GM21717 (cell line): ENCODE measurements around the gene RTL10.
"Not testable (repeated sequence)": the region's sequence is repeated elsewhere in the genome, so short reads cannot be mapped to it uniquely, and the experiment has no call there.

Source experiments
- ATAC-seq: cut with Tn5 transposase; IDR thresholded peaks from one replicate; pipeline ENCODE4 v1.9.1; 2021; ENCODE audit warnings: mild to moderate bottlenecking, moderate library complexity; ENCODE audit not compliant: unreplicated experiment

Gene RTL10

DNA sequence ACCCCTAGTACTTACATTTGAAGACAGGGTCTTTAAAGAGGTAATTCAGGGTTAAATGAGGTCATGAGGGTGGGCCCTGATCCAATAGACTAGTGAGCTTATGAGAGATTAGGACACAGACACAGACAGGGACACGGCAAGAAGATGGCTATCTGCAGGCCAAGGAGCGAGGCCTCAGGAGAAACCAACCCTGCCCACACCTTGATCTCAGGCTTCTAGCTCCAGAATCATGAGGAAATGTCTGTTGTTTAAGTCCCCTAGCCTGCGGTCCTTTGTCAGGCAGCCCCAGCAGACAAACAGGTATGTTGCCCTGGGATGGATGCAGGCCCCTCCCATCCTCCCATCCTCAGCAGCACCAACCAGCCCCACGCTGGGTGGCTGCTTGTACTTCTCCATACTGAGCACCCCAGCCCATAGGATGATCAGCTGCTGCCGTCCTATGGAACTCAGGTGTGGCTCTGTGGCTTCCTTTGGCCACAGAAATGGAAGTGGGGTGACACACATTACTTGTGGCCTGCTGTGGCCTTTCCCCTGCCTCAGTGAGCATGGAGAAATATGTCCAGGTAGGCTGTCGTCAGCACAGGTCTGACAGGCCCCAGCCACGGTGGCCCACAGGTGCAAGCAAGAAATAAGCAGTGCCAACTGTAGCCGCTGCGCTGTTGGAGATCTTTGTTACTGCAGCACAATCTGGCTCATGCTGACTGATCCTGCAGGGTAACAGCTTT, 7.9 kb downstream of the RTL10 start:
- no peak for ATAC-seq

GRCh38 chr22:19845054-19845722, 9.5 kb downstream of the RTL10 start:
- ATAC-seq = no peak

DNA sequence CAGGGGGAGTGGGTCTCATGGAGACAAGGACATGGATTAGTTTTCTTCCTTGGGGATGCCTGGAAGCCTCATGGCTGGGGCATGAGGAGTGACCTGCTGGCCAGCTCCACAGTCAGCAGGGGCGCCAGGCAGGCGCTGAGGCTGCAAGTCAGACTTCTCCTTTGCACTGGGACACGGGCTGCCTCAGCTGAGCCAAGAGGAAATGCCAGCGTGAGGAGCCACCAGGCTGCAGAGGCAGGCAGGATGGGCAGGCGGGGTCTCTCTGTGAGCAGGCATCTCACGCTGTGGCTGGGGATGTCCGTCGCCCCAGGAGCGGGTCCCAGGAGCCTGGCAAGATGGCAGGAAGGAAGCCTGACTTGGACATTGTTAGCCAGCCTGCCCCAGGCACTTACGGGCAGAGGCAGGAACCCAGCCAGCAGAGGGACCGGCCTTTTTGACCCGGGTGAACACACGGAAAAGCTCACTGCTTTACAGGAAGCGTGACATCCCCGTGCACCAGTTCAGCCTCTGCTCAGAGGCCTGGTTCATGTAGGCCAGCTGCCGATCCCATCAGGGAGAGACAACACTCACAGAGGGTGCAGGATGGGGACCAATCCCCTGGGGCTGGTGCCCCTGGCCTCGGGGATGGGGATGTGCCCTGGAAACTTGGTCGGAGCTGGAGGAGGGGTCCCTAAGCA, 10.2 kb downstream of the RTL10 start:
- no peak for ATAC-seq

GRCh38 chr22:19843857-19844376, 10.8 kb downstream of the RTL10 start:
- no peak for ATAC-seq

DNA sequence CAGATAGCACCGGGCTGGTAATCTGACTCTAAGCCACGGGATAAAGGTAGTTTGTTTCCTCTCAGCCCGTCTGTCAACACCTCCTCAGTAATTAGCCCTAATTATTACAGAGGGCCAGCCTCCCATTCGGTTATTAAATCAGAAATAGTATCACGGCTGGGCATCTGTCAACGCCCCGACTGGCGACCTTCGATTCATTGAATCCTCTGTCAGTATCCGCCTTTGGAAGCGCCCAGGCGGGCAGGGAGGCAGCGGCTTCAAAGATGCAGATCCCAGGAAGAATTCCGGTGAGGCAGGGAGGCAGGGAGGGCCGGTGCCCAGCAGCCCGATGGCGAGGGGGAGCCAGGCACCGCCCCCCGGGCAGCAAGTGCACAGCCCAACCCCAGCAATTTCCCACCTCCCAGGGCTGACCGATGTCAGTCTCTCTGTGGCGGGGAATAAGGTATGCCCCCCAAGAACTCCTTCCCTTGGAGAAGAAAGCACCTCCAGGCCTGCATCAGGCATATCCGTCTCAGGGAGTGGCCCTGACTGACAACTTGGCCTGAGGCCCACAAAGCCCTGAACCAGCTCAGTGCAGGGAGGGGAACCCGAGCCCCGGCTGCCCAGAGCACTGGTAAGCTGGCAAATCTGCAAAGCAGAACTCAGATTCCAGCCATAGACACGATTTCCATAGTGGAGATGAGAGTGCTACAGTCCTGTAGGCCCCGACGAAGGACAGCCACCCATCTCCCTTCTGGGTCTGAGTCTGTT, 11.4 kb downstream of the RTL10 start:
- ATAC-seq = no peak

DNA sequence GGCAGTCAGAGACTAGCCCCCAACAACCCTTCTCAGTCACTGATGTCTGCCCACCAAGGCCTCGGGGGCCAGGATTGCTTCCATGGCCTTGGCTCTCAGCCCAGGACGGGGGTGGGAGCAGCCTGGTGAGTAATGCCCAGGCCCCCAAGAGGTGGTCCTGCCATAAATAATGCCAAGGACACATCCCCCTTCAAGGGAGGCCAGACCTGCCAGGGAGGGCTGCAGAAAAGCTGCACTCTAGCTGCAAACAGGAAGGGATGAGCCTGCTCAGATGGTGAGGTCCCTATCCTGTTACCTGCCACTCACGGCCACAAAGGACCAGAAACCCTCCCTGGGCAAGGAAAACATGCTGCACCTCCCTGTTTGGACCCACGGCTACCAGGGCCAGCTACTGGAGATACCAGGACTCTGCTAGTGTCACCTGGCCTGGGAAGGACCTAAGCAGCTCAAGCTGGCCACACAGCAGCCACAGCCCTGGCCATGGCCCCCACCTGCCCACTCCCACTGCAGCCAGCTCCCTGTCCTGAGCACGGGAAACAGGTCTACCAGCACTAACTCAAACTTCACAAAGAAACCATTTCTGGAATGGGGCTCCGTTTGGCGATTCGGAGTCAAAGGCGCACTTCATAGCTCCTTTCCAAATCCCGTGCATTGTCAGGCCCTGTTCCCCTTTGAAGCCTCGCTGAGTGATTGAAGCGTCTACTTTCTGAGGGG, 12.1 kb downstream of the RTL10 start:
- ATAC-seq = no peak

DNA sequence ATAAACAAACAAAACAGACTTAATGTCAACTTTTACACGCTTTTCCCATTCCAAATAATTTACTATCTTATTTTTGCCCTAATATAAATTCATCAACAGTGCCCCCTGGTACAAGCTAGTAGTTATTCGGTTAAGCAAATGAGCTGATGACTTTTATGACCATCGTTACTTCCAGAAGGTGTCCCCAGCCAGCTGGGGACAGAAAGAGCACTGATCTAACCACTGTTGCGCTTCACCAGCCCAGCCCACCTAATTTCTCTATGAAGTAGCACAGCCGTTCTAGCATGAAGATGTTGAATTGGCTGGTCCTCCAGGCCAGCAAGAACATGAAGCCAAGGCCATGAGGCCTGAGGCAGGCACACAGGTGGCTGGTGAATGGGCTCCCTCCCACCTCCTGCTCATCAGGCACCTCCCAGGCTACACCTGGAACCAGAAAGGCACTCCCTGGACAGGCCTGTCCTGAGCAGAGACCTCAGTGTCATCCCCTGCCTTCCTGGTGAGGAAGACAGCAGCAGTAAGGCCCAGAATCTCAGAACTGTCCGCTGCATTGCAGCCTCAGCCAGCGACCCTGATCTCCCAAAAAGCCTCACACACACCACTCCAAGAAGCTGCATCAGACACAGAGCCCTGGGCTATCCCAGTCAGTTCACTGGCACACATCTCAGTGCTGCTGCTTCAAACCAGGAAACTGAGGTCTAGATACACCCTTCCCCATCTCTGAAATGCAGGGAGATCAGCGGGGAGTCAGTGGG, 12.9 kb downstream of the RTL10 start:
- no peak for ATAC-seq

DNA sequence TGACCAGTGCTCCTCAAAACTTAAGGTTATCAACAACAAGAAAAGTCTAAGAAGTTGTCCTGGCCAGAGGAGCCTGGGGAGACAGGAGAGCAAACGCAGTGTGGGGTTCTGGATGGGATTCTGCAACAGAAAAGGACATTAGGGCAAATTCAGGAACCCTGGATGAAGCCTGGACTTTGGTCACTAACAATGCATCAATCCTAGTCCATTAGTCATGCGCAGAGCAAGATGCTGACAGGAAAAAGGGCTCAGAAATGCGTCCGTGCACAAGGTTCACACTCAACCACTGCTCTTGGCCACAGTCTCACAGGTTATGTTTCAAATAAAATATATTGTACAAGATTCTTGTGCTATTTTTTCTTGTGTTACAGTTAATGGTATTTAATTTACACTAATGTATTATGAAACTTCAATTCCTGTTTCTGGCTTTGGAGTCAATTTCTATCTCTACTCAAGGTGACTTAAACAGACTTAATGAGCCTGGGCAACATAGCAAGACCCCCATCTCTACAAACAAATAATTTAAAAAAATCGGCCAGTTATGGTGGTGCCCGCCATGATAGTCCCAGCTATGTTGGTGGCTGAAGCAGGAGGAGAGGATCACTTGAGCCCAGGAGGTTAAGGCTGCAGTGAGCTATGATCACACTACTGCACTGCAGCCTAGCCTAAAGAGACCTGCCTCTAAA, 13.6 kb downstream of the RTL10 start:
- no peak for ATAC-seq

DNA sequence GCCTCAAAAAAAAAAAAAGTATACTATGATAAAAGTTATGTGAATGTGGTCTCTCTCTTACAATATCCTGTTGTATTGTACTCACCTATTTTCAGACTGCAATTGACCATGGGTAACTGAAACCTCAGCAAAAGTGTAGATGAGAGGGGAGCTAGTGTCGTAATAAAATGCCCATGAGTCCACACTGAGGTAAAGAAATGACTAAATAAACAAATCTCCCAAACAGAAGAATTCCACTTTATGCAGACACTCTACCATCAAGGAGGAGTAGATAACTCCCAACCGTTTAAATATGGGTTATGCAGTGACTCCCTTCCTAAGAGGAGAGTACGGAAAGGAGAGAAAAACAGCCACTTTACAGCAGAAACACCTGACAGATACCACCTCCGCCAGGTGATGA, 14.6 kb downstream of the RTL10 start:
- no peak for ATAC-seq

DNA sequence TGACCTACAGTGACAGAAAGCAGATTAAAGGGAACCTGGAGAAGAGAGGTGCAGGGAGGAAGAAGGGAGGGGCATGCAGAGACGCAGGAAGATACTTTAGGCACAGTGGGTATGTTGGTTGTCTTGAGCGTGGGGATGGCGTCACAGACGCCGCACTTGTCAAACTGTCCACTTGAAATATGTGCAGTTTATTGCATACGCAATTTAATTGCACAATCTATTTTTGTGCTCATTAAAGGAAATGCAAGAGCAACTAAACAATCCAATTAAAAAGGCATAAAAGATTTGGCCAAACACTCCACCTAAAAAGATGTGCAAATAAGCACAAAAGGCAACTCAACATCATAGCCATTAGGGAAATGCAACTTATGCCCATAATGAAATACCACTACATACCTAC, 16.8 kb downstream of the RTL10 start:
- no peak for ATAC-seq

DNA sequence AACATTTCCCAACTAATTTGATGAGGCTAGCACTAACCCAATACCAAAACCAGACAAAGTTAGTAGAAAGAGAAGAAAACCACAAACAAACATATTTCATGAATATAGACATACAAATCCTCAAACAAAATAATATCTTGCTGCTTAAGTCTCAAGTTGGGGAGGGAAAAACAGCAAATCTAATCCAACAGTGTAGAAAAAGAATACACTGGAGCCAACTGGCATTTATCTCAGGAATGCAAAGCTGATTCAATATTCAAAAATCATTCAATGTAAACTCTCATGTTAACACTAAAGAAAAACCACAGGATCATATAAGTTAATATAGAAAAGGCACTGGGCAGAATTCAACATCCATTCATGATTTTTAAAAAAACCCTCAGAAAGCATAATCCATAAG, 18.2 kb downstream of the RTL10 start:
- no peak for ATAC-seq

DNA sequence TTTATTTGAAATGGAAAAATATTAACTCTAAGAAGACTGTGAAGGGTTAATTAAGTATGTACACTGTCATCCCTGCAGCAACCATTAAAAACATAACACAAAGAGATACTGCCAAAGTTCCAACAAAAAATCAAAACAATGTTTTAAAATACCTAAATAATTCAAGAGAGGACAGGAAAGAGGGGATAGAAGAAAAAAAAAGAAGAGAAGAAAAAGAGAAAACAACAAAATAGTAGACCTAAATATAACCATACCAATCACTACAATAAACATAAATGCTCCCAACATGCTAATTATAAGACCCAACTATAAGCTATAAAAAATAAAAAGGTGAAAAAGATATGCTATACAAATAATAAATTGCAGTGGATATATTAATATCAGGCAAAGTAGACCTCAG, 20.1 kb downstream of the RTL10 start:
- no peak for ATAC-seq

DNA sequence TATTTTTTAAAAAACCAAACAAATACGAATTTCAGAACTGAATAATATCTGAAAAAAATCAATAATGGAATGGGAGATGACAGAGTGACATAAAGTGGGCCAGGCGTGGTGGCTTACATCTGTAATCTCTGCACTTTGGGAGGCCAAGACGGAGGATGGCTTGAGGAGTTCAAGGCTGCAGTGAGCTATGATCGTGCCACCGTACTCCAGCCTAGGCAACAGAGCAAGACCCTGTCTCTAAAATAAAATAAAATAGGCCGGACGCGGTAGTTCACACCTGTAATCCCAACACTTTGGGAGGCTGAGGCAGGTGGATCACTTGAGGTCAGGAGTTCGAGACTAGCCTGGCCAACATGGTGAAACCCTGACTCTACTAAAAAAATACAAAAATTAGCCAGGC, 21.3 kb downstream of the RTL10 start:
- ATAC-seq = not testable (repeated sequence)

- no peak for ATAC-seq
Observed at GRCh38 chr22:19832476-19833108, 22.1 kb downstream of the RTL10 start.

DNA sequence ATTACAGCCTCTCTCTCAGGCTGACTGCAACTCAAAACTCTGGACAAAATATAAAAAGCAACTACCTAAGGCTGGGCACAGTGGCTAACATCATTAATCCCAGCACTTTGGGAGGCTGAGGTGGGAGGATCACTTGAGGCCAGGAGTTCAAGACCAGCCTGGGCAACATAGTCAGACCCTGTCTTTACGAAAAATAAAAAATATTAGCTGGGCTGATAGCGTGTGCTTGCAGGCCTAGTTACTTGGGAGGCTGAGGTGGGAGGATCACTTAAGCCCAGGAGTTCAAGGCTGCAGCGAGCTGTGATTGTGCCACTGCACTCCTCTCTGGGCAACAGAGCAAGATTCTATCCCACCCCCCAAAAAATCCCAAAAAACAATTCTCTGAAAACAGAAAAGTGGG, 22.7 kb downstream of the RTL10 start:
- not testable (repeated sequence) for ATAC-seq

DNA sequence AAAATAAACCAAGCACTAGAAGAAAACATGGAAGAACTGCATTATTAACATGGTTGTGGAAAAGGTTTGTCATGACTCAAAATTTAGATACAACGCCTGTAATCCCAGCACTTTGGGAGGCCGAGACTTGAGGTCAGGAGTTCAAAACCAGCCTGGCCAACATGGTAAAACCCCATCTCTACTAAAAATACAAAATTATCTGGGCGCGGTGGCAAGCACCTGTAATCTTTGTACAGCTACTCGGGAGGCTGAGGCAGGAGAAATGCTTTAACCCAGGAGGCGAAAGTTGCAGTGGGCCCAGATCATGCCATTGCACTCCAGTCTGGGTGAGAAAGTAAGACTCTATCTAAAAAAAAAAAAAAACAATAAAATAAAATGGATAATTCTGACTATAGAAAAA, 23.7 kb downstream of the RTL10 start:
- ATAC-seq = no peak

GRCh38 chr22:19828035-19828401, 26.7 kb downstream of the RTL10 start:
- ATAC-seq = no peak

GRCh38 chr22:19827341-19828034, 27.2 kb downstream of the RTL10 start:
- no peak for ATAC-seq
